ENCODE data around the gene FES. TPM values are rescaled to one million over a fixed set of nuclear protein-coding genes. Genes with fewer than 3 reads are reported as not detected.

Gene FES
- total and polyA plus RNA-seq, 2 of the 13 experiments (the other 11 are each of a cell fraction or from before 2014, with no cell fraction given) = 4.0 to 9.5 TPM

GRCh38 chr15:90929246-90930019 is 45.1 kb downstream of the FES start (continued):
- TF ChIP-seq PAXIP1 (CRISPR knock-in tag; conservative IDR thresholded peaks at IDR 0.05) (peak; percentile 37; the same call in 1 of the 2 replicates), RXRB (CRISPR knock-in tag; IDR thresholded peaks at IDR 0.05; ENCODE audit: borderline replicate concordance) (peak; percentile 77), MYPOP (CRISPR knock-in tag; IDR thresholded peaks at IDR 0.05) (peak; percentile 1; the same call in 1 of the 2 replicates), PRPF4 (IDR thresholded peaks at IDR 0.05; ENCODE audit: low read depth, low read length, poor library complexity, severe bottlenecking) (peak; percentile 54), MLX (CRISPR knock-in tag; IDR thresholded peaks at IDR 0.05) (no peak), HNRNPL (IDR thresholded peaks at IDR 0.05; ENCODE audit: low read depth, low read length) (no peak), DNMT3B (CRISPR knock-in tag; conservative IDR thresholded peaks at IDR 0.05) (no peak), ZNF816 (CRISPR knock-in tag; IDR thresholded peaks at IDR 0.05; ENCODE audit: borderline replicate concordance) (no peak), ZBTB40 (IDR thresholded peaks at IDR 0.05) (no peak), ZBTB40 (CRISPR knock-in tag; IDR thresholded peaks at IDR 0.05) (no peak), HES4 (CRISPR knock-in tag; IDR thresholded peaks at IDR 0.05; ENCODE audit: borderline replicate concordance) (no peak), SNAPC5 (CRISPR knock-in tag; IDR thresholded peaks at IDR 0.05; ENCODE audit: borderline replicate concordance) (no peak), ZBTB38 (CRISPR knock-in tag; IDR thresholded peaks at IDR 0.05) (peak; percentile 98), MEF2D (CRISPR knock-in tag; IDR thresholded peaks at IDR 0.05) (0 out of 2 replicates have a peak, but pooled peaks have one; percentile 19)

All from HepG2 (cell line).